NT2/D1 (cell line): ENCODE data around the gene IPCEF1.

ENCODE experiments used
- DNase-seq: peaks from one replicate; pipeline ENCODE4 v3.0.0-alpha.2; 2011; ENCODE audit warnings: low read depth, low spot score
- H3K27me3 ChIP-seq: 2 replicates; pipeline ENCODE4 v1.6.0; 2011; ENCODE audit warnings: mild to moderate bottlenecking; ENCODE audit not compliant: insufficient read length, insufficient read depth
- H3K36me3 ChIP-seq: 2 replicates; pipeline ENCODE4 v1.6.1; 2011; ENCODE audit warnings: mild to moderate bottlenecking, low read length, mixed read lengths; ENCODE audit not compliant: insufficient read depth, insufficient read length
- H3K4me1 ChIP-seq: 2 replicates; pipeline ENCODE4 v1.5.1; 2011; ENCODE audit not compliant: insufficient read depth, insufficient read length
- H3K4me3 ChIP-seq: 2 replicates; pipeline ENCODE4 v1.5.1; 2011; ENCODE audit warnings: low read depth; ENCODE audit not compliant: insufficient read length
- H3K9ac ChIP-seq: 2 replicates; pipeline ENCODE4 v1.6.0; 2011; ENCODE audit warnings: low read depth; ENCODE audit not compliant: insufficient read length
- H3K9me3 ChIP-seq: 2 replicates; pipeline ENCODE4 v1.5.1; 2011; ENCODE audit warnings: mild to moderate bottlenecking, low read length; ENCODE audit not compliant: insufficient read depth
- SUZ12 ChIP-seq: IDR thresholded peaks from 2 replicates; pipeline ENCODE4 v1.6.1; 2011; ENCODE audit not compliant: insufficient read length, insufficient read depth; ENCODE audit errors: extremely low read depth
- YY1 ChIP-seq: IDR thresholded peaks from 2 replicates; pipeline ENCODE4 v1.6.1; 2011; ENCODE audit not compliant: insufficient read length, insufficient read depth
- ZNF274 ChIP-seq: IDR thresholded peaks from 2 replicates; pipeline ENCODE4 v1.6.1; 2011; ENCODE audit warnings: mild to moderate bottlenecking, low read depth, low read length

Gene IPCEF1

DNA sequence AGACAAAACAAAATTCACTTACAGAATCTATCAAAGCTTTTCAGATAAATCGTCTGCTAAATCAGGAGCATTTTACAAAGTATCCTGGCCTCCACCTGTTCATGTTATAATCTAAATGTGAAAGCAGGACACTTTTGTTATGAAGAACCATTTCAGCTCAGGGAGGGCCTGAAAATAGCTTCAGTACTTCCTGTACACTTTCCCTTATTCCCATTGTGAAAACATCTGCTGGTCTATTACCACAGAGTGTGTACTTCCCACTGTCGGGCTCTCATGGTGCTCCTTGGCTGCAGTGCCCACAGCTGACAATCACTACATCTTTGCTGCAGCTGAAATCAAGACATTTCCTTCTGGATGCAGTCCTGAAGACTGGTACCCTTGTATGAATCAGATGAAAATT lies 189.5 kb downstream of the IPCEF1 start:
- no peak for DNase-seq
- Histone ChIP-seq H3K27me3 (no peaks in the 10 kb centered on the region), H3K4me1 (no peaks in the 10 kb centered on the region), H3K4me3 (no peak overlapping the region), H3K36me3 (no peaks in the 10 kb centered on the region), H3K9ac (no peak overlapping the region), H3K9me3 (peaks cover 11% of the 10 kb centered on the region)
- TF ChIP-seq SUZ12 = no peak
- TF ChIP-seq YY1 = no peak
- no peak for TF ChIP-seq ZNF274

DNA sequence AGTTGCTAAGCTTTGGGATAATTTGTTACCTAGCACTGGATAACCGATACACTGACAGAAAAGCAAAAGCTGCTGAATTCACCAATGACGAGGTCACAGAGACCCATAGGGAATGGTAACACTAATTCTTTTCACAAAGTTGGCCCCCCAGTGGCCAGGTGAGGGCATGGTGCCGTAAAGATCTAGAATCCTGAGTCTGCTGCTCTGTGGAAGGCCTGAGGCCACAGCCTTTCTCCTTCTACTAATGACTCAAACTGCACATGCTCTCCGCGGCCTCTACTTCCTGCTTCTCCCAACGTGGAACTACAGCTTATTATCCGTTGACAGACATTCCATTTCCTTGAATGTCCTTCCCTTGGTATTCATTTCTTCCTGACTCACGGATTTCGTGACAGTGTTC lies 190.5 kb downstream of the IPCEF1 start:
- no peak for DNase-seq

DNA sequence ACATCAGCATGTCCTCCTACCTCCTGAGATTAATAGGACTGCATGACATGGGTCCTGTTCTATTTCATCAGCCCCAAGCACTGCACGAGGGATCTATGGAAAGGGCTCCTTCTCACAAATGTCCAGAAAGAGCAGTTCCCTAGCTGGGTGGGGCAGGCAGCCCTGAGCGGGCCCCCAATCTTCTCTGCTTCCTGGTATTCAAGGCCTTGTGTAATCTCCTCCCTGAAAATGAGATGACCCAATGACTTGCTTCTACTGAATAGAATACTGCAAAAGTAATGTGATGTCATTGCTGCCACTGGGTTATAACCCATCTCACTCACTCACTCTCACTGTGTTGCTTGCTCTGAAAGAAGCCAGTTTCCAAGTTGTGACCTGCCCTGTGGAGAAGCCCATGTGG lies 191.1 kb downstream of the IPCEF1 start:
- H3K4me1 ChIP-seq = no peaks in the 10 kb centered on the region
- DNase-seq = no peak
- H3K36me3 ChIP-seq = no peaks in the 10 kb centered on the region
- TF ChIP-seq SUZ12 (no peak), YY1 (no peak), ZNF274 (no peak)
- H3K9me3 ChIP-seq = peaks cover 11% of the 10 kb centered on the region
- H3K4me3 ChIP-seq = no peak overlapping the region
- no peak overlapping the region for H3K9ac ChIP-seq
- no peaks in the 10 kb centered on the region for H3K27me3 ChIP-seq

More for the DNA sequence above, 190.5 kb downstream of the IPCEF1 start:
- no peaks in the 10 kb centered on the region for H3K4me1 ChIP-seq
- no peaks in the 10 kb centered on the region for H3K36me3 ChIP-seq
- H3K9me3 ChIP-seq = peaks cover 11% of the 10 kb centered on the region
- no peaks in the 10 kb centered on the region for H3K27me3 ChIP-seq
- H3K4me3 ChIP-seq = no peak overlapping the region
- no peak overlapping the region for H3K9ac ChIP-seq
- no peak for TF ChIP-seq YY1
- TF ChIP-seq ZNF274 = no peak
- TF ChIP-seq SUZ12 = no peak

DNA sequence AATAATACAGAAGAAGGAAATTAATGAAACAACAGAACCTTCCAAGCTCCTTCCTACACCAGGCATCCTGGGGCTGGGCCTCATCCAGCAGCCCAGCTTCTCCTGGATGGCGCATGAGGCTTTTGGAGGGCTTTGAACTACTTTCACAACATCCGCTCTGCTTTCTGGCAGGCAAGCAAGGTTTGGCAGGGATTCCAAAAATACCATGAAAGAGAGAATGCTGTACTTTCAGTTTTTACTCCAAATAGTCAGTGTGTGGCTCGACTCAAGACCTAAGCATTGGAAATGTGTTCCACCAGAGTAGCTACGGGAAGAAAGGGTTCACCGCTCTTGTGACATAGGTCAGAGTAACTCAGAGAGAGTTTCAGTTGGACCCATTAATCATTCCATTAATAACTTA lies 192.2 kb downstream of the IPCEF1 start:
- DNase-seq = no peak

DNA sequence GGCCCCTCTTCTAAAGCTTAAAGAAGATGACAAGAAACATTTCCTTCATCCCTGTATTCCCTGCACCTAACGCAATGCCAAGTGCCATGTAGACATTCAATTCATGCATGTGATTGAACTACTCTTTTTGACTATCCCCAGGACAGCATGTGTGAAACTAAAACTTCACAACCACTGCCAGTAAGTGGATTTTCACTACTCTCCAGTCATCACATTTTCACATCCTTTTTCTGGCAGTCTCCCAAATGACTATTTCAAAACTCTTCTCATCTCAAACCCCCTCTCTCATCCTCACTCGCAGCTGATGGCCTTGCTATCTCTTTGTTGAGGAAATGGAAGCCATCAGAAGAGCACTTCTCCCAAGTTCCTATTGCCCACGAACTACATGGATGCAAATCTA lies 194.9 kb downstream of the IPCEF1 start:
- no peaks in the 10 kb centered on the region for H3K27me3 ChIP-seq
- no peak for TF ChIP-seq YY1
- no peak for TF ChIP-seq ZNF274
- no peak for TF ChIP-seq SUZ12
- H3K9ac ChIP-seq = no peak overlapping the region
- peaks cover 11% of the 10 kb centered on the region for H3K9me3 ChIP-seq
- no peaks in the 10 kb centered on the region for H3K4me1 ChIP-seq
- H3K4me3 ChIP-seq = no peak overlapping the region
- no peak for DNase-seq
- no peaks in the 10 kb centered on the region for H3K36me3 ChIP-seq

More for the DNA sequence above, 192.2 kb downstream of the IPCEF1 start:
- Histone ChIP-seq H3K27me3 (no peaks in the 10 kb centered on the region), H3K36me3 (no peaks in the 10 kb centered on the region), H3K4me1 (no peaks in the 10 kb centered on the region), H3K9ac (no peak overlapping the region), H3K9me3 (peaks cover 11% of the 10 kb centered on the region), H3K4me3 (no peak overlapping the region)
- TF ChIP-seq SUZ12 (no peak), YY1 (no peak), ZNF274 (no peak)

DNA sequence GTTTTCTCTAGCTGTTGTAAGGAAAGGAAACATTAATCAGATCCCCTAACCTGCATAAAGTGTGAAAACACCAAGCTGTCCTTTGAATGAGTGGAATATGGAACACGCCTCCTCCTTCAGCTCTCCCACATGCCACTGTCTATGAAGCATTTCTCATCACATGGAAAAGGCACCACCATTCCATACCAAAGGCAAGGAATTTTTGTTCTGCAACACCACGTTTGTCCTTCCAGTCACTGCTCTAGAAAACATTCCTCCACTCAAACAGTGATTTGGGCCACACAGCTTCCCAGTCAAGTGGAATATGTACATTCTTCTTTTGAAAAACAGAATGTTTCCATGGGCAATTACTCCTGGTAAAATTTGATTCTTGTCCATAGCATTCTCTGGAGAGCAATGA lies 197.5 kb downstream of the IPCEF1 start:
- no peak for TF ChIP-seq YY1
- no peak for TF ChIP-seq SUZ12
- TF ChIP-seq ZNF274 = no peak
- Histone ChIP-seq H3K9me3 (peaks cover 14% of the 10 kb centered on the region), H3K36me3 (no peaks in the 10 kb centered on the region), H3K9ac (no peak overlapping the region), H3K27me3 (no peaks in the 10 kb centered on the region), H3K4me3 (no peak overlapping the region), H3K4me1 (no peaks in the 10 kb centered on the region)
- DNase-seq = no peak

DNA sequence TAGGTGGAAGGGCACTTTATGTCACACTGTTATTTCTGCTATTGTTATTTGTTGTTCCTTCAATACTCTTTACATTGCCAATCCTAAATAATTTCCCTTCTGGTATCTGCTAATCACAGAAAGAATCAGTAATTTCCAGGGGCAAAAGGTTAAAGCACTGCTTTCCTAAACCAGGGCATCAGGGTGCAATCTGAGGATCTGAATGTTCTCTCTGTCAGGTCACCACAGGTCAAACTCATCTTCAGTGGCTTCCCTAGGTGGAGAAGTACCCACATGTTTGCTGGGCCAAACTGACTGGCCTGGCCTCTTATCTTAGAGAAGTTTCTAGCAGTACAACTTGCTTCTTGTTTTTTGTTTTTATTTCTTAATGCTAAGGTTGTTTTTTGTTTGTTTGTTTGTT lies 198.9 kb downstream of the IPCEF1 start:
- H3K9ac ChIP-seq = no peak overlapping the region
- H3K9me3 ChIP-seq = peaks cover 14% of the 10 kb centered on the region
- TF ChIP-seq YY1 (no peak), SUZ12 (no peak), ZNF274 (no peak)
- DNase-seq = no peak
- H3K4me3 ChIP-seq = no peak overlapping the region
- no peaks in the 10 kb centered on the region for H3K27me3 ChIP-seq
- H3K36me3 ChIP-seq = no peaks in the 10 kb centered on the region
- no peaks in the 10 kb centered on the region for H3K4me1 ChIP-seq
